ENCODE data around the gene TMEM126A.
"Not testable (repeated sequence)": the region's sequence is repeated elsewhere in the genome, so short reads cannot be mapped to it uniquely, and the experiment has no call there.

The TMEM126A gene

DNA sequence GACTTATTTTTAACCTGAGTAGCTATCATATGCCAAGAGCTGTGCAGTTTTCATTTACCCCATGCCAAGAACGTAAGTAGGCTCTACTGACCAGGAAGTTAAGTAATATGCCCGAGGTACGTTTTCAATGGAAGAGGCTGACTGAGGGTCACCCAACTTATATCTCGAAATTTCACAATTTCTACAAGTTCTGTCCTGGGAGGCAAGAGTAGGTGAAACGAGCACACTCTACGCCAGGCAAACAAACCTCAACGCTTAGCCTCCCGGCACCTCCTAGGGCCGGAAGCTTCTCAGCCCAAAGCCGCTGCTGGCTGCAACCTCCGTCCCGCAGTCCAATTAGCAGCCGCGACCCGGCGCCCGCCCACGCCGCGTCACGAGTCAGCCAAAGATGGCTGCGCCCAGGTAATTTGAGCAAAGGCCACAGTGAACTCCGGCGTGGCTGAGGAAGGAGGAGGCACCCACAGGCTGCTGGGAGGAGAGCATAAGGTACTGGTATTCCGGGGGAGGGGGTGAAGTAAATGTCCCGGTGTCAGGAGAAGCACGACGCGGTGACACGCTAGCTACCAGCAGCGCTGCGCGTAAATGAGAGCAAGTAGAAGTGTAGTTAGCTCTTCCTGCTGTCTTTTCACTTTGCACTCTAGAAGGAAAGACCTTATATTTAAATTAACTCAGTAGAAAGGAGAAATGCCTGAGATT, at the start of gene TMEM126A:
Gene TMEM126A, plus strand, starts transcription at position 364 of the 696 bp plus-strand sequence. CDS start 2,289 bp downstream, outside the sequence.
- DNase-seq (ENCODE audit: low read depth, low spot score): peak; percentile 50

DNA sequence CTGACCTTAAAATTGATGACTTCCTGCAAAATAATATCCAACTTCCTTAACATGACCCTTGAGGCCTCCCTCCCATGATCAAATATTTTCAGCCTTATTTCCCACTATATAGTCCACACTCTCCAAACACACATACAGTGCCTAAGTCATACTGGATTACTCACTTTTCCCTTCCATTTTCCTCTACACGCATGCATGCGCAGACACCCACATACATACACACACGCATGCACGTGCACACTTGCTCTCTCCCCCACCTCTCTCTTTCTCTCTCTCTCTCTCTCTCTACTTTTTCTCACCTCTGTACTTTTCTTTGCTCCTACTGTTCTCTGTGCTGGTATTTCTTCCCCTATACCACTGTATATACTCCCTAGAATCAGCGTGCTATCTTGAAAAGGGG, 48.7 kb upstream of the TMEM126A start:
- no peak for DNase-seq (ENCODE audit: low read depth, low spot score)

DNA sequence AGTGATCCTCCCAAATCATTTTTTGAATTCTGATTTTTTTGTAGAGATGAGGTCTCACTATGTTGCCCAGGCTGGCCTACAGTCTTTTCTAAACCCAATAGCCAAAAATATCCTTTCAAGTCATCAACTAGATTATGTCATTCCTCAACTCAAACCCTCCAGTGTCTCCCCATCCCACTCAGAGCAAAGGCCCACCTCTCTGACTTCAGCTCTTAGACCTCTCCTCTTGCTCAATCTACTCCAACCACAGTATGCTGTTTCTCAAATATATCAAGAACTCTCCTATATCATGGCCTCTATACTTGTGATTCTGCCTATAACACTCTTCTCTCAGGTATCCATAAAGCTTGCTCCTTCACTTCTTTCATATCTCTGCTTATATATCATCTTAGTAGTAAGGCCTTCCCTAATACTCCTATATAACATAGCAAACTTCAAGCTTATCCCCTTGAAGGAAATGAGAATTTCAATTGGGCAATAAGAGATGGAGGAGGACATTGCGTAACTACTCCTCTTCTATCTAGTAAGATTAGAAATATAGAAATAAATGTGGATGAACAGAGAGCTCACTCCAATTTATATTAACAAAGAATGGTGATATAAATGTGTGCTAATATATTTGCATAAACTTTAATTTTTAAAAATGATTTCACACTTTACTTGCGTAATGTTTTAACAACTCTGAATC, 45.1 kb upstream of the TMEM126A start:
- no peak for DNase-seq (ENCODE audit: low read depth, low spot score)

- no peak for DNase-seq (ENCODE audit: low read depth, low spot score)
Measured at GRCh38 chr11:85603220-85603619, 44.5 kb upstream of the TMEM126A start.

DNA sequence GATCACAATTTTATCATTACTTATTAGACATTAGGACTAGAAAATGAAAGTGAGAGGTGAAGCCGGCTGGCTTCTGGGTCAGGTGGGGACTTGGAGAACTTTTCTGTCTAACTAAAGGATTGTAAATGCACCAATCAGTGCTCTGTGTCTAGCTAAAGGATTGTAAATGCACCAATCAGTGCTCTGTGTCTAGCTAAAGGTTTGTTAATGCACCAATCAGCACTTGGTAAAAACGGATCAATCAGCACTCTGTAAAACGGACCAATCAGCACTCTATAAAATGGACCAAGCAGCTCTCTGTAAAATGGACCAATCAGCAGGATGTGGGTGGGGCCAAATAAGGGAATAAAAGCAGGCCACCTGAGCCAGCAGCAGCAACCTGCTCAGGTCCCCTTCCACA, 41.5 kb upstream of the TMEM126A start:
- not testable (repeated sequence) for DNase-seq (ENCODE audit: low read depth, low spot score)

GRCh38 chr11:85608621-85609020, 39.1 kb upstream of the TMEM126A start:
- not testable (repeated sequence) for DNase-seq (ENCODE audit: low read depth, low spot score)

DNA sequence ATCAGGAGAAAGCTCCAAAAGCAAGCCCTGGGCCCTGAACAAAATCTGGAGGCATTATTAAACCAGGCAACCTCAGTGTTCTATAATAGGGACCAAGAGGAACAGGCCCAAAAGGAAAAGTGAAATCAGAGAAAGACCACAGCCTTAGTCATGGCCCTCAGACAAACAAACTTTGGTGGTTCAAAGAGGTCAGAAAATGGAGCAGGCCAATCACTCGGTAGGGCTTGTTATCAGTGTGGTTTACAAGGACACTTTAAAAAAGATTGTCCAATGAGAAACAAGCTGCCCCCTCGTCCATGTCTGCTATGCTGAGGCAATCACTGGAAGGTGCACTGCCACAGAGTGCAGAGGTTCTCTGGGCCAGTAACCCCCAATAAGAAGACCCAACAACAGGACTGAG, 38.5 kb upstream of the TMEM126A start:
- not testable (repeated sequence) for DNase-seq (ENCODE audit: low read depth, low spot score)

DNA sequence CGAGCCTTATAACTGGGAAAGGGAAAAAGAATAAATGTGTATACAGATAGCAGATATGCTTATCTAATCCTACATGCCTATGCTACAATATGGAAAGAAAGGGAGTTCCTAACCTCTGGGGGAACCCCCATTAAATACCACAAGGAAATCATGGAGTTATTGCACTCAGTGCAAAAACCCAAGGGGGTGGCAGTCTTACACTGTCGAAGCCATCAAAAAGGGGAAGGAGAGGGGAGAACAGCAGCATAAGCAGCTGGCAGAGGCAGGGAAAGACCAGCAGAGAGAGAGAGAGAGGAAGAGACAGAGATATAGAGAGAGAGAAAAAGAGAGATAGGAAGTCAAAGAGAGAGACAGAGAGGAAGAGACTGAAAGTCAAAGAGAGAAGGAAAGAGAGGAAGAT, 36.1 kb upstream of the TMEM126A start:
- not testable (repeated sequence) for DNase-seq (ENCODE audit: low read depth, low spot score)

GRCh38 chr11:85619499-85619898, 28.3 kb upstream of the TMEM126A start:
- no peak for DNase-seq (ENCODE audit: low read depth, low spot score)

- no peak for DNase-seq (ENCODE audit: low read depth, low spot score)
Measured at GRCh38 chr11:85620256-85620655, 27.5 kb upstream of the TMEM126A start.

GRCh38 chr11:85626496-85626895, 21.3 kb upstream of the TMEM126A start:
- DNase-seq (ENCODE audit: low read depth, low spot score): no peak

- DNase-seq (ENCODE audit: low read depth, low spot score): no peak
Measured at GRCh38 chr11:85627332-85627997, 20.3 kb upstream of the TMEM126A start, which contains the start of gene DLG2. Gene DLG2 (minus strand): TSS chr11:85627344.

DNA sequence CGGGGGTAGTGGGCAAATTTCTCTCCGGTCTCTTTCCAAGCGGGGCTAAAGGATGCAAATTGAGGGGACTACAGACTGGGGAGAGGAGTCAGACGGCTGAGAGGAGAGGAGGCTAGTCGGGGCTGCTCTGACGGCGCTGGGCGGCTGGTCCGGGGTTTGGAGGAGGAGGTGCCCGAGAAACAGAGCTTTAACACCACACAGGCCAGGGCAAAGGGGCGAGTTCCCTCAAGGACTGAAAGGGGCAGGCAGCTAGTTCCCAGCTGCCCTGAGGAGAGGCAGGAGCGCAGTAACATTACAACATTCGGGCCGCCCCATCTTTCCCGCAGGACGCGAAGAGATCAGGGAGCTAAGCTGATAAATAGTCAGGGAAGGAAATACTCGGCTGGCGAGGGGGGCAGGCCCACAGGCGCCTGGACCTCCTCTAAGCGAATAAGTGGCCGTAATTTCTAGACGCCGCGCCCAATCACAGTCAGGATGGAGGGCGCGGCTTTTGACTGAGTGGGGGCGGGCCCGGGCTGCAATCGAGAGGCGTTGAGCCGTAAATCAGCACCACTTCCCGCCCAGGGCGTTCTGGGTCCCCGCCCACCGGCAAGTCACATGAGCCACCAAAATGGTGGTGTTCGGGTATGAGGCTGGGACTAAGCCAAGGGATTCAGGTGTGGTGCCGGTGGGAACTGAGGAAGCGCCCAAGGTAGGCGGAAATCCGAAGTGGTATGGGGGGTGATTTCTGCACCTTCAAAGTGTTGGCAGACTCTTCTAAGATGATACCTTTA, 19.6 kb upstream of the TMEM126A start, which contains the start of gene TMEM126B:
Gene TMEM126B, plus strand, starts transcription at position 596 of the 773 bp plus-strand sequence. Its CDS starts 15 bp downstream, at position 611.
- peak; percentile 92 for DNase-seq (ENCODE audit: low read depth, low spot score)

- DNase-seq (ENCODE audit: low read depth, low spot score): no peak
Measured at GRCh38 chr11:85628771-85629341, 18.9 kb upstream of the TMEM126A start.

DNA sequence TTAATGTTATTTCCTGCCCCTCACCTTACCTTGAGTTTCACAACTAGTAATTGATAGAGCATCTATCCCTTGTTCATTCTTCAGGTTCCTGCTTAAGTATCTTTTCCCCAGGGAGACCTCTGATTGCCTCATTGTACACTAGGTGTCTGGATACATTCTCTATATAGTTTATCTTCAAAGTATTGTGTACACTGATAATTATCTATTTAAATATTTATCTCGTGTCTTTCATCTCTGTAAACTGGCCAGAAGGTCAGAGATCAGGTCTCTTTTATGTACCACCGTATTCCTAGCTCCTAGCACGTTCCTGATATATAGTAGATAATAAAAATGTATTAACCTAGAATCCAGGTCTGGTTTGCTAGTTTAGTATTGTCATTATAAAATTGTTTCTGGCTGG, 13.0 kb upstream of the TMEM126A start:
- DNase-seq (ENCODE audit: low read depth, low spot score): no peak

DNA sequence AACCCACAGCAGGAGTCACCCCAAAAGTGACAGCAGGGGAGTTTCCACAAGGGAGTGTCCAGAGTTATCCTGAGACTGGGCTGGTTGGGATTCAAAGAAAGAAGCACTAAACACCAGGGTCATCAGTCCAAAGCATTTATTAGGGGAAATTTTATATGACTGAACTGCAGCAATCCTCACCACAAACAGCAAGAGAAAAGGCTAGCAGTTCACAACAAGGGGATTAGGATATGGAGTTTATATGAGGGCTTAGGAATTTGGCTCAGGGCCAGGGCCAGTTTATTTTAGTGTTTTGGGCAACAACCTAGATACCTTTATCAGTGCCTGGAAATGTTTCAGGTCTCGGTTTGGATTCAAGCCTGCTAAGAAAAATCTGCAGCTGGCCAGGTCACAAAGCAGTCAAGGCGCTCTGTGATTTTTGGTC, 4.6 kb upstream of the TMEM126A start:
- DNase-seq (ENCODE audit: low read depth, low spot score): no peak

DNA sequence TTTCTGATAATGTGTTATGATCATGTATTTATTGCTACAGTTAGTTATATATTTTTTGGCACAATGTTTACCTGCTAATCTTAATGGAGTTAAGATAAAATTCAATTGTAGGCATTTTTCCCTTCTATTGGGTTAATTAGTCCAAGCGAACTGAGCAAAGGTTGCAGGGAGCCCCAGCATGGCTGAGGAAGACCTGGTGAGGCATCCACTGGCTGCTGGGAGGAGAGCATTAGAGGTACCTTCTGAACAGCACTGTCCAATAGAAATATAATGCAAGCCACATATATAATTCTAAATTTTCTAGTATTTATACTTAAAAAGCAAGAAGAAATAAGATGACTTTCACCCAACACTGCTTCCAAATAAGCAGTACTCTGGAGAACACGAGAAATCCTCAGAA, 689 bp upstream of the TMEM126A start:
- DNase-seq (ENCODE audit: low read depth, low spot score): no peak

GRCh38 chr11:85651118-85651517, 3.4 kb downstream of the TMEM126A start:
- DNase-seq (ENCODE audit: low read depth, low spot score): no peak

- DNase-seq (ENCODE audit: low read depth, low spot score): no peak
Measured at GRCh38 chr11:85652786-85653447, 5.2 kb downstream of the TMEM126A start.

- DNase-seq (ENCODE audit: low read depth, low spot score): not testable (repeated sequence)
Measured at GRCh38 chr11:85654343-85654742, 6.6 kb downstream of the TMEM126A start.

DNA sequence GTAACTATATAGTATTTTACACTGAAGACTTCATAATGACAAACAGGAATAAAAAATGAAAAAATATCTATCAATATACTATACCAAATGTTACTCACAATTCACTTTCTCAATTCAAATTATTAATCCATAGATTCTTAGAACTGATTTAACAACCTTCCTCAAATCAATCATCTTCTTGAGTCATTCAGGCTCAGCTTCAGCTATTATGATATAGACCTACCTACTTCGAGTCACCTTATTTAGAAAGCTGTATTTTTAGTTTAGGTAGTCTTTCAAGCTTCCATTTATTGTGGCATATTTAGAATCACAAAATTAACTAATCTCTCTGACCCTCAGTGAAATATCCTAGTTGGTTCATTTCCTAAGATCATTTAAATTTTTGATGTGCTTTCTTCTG, 9.0 kb downstream of the TMEM126A start:
- no peak for DNase-seq (ENCODE audit: low read depth, low spot score)

Measured in smooth muscle cell of the brain vasculature (primary cell).